GM10248 (cell line): ENCODE data around the gene CCDC38.
"Not testable (repeated sequence)": the region's sequence is repeated elsewhere in the genome, so short reads cannot be mapped to it uniquely, and the experiment has no call there.

Source experiments
- CTCF ChIA-PET: fragments of 300-600 bp; sonication (Branson Sonifier 250); formaldehyde crosslinking; extraction: SDS; loops from one replicate; lab custom pipeline; 2021; ENCODE audit warnings: antibody characterized with exemption; lab: Yijun Ruan, JAX
- POLR2A ChIA-PET: fragments of 350-650 bp; sonication (Branson Sonifier 250); formaldehyde crosslinking; extraction: SDS; loops from one replicate; lab custom pipeline; 2020; ENCODE audit warnings: antibody characterized with exemption; lab: Yijun Ruan, JAX
- DNase-seq: peaks from one replicate; pipeline ENCODE4 v3.0.0; 2012; ENCODE audit errors: extremely low spot score
- TF ChIP-seq, protein P1 (sequence below): IDR thresholded peaks from 2 replicates; pipeline ENCODE4 v1.5.1; 2012; ENCODE audit warnings: mild to moderate bottlenecking, low read depth; ENCODE audit errors: extremely low read depth, missing control alignments, control extremely low read depth

CCDC38 gene

DNA sequence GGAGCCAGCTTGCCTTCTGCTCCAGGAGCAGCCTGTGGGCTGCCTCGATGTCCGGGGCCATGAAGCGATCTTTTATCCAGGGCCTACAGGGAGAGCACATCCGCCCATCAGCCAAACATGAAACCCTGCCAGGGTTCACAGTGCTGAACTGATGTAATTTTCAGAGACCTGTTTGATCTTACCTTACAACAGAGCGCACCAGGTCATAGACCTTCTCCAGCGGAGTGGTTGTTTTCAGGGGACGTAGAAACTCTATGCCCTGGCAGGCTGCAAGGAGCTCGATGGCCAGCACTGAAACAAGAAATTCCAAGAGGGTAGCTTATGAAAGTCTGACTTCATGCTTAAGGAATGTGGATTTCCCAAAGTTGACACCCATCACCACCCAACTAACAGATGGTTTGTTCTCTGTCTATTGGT lies 34.0 kb upstream of the CCDC38 start:
- TF ChIP-seq, protein P1, sequence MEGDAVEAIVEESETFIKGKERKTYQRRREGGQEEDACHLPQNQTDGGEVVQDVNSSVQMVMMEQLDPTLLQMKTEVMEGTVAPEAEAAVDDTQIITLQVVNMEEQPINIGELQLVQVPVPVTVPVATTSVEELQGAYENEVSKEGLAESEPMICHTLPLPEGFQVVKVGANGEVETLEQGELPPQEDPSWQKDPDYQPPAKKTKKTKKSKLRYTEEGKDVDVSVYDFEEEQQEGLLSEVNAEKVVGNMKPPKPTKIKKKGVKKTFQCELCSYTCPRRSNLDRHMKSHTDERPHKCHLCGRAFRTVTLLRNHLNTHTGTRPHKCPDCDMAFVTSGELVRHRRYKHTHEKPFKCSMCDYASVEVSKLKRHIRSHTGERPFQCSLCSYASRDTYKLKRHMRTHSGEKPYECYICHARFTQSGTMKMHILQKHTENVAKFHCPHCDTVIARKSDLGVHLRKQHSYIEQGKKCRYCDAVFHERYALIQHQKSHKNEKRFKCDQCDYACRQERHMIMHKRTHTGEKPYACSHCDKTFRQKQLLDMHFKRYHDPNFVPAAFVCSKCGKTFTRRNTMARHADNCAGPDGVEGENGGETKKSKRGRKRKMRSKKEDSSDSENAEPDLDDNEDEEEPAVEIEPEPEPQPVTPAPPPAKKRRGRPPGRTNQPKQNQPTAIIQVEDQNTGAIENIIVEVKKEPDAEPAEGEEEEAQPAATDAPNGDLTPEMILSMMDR: no peak
- no peak for DNase-seq
- ChIA-PET POLR2A (no interaction called here), CTCF (interaction anchor here (3.4 kb wide), 1 partner anchor 22 kb away, joined by 13 read pairs; no protein-coding TSS in a partner anchor)

DNA sequence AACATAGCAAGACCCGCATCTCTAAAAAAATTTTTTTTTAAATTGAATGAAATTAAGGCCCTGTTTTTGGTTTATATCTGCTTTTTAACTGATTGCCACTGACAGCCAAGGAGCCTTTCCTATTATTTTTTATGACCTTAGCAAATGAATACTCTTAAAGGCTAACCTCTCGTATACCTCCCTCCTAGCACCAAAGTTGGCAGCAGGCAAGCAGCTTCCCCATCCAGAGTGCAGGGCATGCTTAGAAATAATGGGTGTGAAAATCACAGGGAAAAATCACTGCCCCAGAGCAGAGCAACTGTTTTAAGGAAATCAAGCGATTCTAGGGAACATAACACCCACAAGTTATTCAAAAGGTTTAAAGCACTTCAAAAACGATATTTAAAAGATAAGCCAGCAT lies 33.1 kb upstream of the CCDC38 start:
- TF ChIP-seq, protein P1: no peak
- ChIA-PET CTCF (interaction anchor here (1.7 kb wide), 1 partner anchor 20 kb away, joined by 4 read pairs; no protein-coding TSS in a partner anchor), POLR2A (no interaction called here)

DNA sequence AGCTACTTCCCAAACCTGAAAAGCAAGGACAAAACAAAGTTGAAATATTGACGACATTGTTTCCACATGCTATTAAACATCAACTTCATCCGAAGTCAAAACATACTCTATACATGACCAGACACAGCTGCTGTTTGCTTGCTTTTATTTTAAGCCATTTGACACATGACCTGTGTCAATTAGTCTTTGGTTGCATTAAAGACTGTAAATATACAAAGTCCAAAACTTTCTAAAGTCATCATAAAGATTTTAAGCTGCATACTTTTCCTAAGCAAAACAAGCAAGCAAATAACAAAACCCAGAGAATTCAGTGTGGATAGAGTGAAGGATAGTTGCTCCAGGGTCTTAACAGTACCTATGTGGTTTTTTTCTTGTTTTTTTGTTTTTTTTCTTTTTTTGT lies 31.9 kb upstream of the CCDC38 start:
- CTCF ChIA-PET: interaction anchor here (1.7 kb wide), 1 partner anchor 19 kb away, joined by 4 read pairs; no protein-coding TSS in a partner anchor
- POLR2A ChIA-PET: no interaction called here
- DNase-seq: no peak
- TF ChIP-seq, protein P1: no peak

More for the DNA sequence above, 33.1 kb upstream of the CCDC38 start:
- no peak for DNase-seq

DNA sequence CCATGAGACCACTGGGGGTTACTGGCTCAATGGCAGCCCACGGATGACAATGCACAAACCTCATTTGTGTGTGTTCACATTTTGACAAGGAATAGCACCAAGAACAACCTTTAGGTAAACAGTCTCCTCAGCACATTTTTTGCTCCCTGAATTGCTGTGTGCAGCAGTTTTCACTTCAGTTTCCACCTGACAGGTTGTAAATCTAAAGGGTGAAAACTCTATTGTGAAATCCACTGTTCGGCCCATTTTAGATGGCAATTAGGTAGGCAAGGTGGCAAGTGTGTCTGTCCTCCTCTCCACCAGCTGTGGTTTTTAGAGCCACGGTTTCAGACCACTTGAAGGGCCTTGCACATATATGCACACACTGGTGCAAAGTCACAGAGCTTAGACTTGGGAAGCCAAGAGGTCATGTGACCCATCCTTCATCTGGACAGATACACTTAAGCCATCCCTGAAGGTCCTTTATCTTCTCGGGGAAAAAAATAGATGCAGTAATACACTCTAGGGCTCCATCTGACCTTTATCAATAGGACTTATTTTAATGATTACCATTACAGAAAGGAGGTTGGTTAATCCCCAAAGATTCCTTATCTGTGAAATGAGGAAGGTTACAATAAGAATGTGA lies 30.5 kb upstream of the CCDC38 start:
- no peak for DNase-seq
- POLR2A ChIA-PET: no interaction called here
- CTCF ChIA-PET: interaction anchor here (0.8 to 1.9 kb wide), 3 partner anchors 9 to 25 kb away, joined by 3 to 5 read pairs (median 4); no protein-coding TSS in a partner anchor
- TF ChIP-seq, protein P1: no peak

DNA sequence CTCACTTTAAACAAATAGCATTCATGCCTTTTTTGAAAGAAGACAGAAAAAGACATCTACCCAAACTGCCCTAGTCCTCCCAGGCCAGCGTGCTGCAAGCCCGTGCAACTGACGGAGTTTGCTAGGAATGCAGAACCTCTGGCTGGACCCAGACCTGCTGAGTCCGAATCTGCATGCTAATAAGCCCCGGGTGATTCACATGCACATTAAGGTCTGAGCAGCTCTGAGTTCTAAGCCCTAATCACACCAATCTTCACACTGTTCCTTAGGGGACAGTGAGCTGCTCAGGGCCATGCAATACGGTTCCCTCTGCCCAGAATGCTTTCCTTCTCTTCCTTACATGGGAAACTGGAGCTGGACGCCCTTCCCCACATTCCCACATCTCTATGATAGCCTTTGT lies 28.5 kb upstream of the CCDC38 start:
- DNase-seq: no peak
- CTCF ChIA-PET: no interaction called here
- POLR2A ChIA-PET: no interaction called here
- TF ChIP-seq, protein P1: no peak

DNA sequence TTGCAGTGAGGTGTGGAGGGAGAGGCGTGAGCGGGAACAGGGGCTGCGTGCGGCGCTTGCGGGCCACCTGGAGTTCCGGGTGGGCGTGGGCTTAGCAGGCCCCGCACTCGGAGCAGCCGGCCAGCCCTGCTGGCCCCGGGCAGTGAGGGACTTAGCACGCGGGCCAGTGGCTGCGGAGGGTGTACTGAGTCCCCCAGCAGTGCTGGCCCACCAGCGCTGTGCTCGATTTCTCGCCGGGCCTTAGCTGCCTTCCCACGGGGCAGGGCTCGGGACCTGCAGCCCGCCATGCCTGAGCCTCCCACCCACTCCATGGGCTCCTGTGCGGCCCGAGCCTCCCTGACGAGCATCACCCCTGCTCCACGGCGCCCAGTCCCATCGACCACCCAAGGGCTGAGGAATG lies 26.7 kb upstream of the CCDC38 start:
- DNase-seq, POLR2A ChIA-PET, CTCF ChIA-PET: not testable (repeated sequence)

DNA sequence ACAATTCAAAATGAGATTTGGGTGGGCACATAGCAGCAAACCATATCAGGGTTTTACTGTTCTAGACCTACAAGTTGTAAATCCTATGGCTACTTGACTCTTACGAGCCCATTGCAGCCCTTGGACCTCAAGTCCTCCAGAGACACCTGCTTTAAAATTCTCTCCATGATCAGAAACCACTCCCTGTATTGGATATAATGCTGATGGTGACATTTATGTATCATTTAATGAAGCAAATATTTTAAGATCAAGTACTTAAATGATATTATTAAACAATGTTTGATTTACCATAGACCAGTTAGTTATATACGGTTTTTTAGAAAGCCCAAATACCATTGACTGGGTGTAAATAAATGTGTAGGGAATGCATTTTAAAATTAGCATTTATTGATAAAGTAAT lies 24.9 kb upstream of the CCDC38 start:
- ChIA-PET POLR2A (no interaction called here), CTCF (interaction anchor here (1.0 kb wide), 1 partner anchor 9 kb away, joined by 3 read pairs; no protein-coding TSS in a partner anchor)
- TF ChIP-seq, protein P1: no peak
- DNase-seq: no peak
